Right lobe of liver (tissue), 6 donors: ENCODE measurements around the gene TBC1D8. TPM values are rescaled to one million over a fixed set of nuclear protein-coding genes. Genes with fewer than 3 reads are reported as not detected.

Experiments used
- ATAC-seq, 4 donors: fragments of 200-7000 bp; cut with Tn5 transposase; one replicate each; pipeline ENCODE4 v1.9.1; 2020; ENCODE audit warnings: mild to moderate bottlenecking in 4 of 4, moderate library complexity in 4 of 4
- DNase-seq, 3 donors: peaks; one replicate each; pipeline ENCODE4 v3.0.0-alpha.2; 2020
- H3K27ac ChIP-seq, 3 donors: fragments of 200-600 bp; one replicate each; pipeline ENCODE4 v1.8.0; 2022
- H3K27me3 ChIP-seq, 2 donors: fragments of 200-600 bp; one replicate each; pipeline ENCODE4 v1.8.0; 2022
- H3K36me3 ChIP-seq, 4 donors: fragments of 200-600 bp; sonication (generic) in 1 of 4; one replicate each; pipeline versions ENCODE4 v1.5.1 to v1.8.0; 2017 to 2022; ENCODE audit warnings: control low read depth in 1 of 4
- H3K4me1 ChIP-seq, 4 donors: fragments of 200-600 bp; sonication (generic) in 1 of 4; one replicate each; pipeline versions ENCODE4 v1.5.1 to v1.8.0; 2017 to 2022; ENCODE audit warnings: control low read depth in 1 of 4
- H3K4me3 ChIP-seq, 3 donors: fragments of 200-600 bp; one replicate each; pipeline ENCODE4 v1.8.0; 2022
- H3K9me3 ChIP-seq, 4 donors: fragments of 200-600 bp; sonication (generic) in 1 of 4; one replicate each; pipeline versions ENCODE4 v1.5.1 to v1.8.0; 2017 to 2022; ENCODE audit warnings: control low read depth in 1 of 4
- CTCF ChIP-seq, 4 donors: fragments of 200-600 bp in 3 of 4; fragments of 450-650 bp in 1 of 4; IDR thresholded peaks; one replicate each; pipeline versions ENCODE4 v1.5.1 to v1.8.0; 2016 to 2022; ENCODE audit warnings: antibody characterized with exemption in 4 of 4, mild to moderate bottlenecking in 2 of 4
- POLR2A ChIP-seq: fragments of 450-650 bp; IDR thresholded peaks from one replicate; pipeline ENCODE4 v1.6.1; 2017; ENCODE audit warnings: antibody characterized with exemption, mild to moderate bottlenecking
- WGBS: methylation state at CpG from one replicate; pipeline ENCODE4 v1.1.6; 2018; ENCODE audit warnings: low coverage, low lambda C conversion rate; ENCODE audit not compliant: insufficient coverage; ENCODE audit errors: missing lambda C conversion rate; 5-methylcytosine and 5-hydroxymethylcytosine counted together
- intact Hi-C, 2 donors: fragments of 100-400 bp; cut with DNase I; formaldehyde crosslinking; loops; one replicate each; pipeline versions ENCODE4 v1.11.2 to v1.14.1; 2022
- total RNA-seq, 6 experiments: library from RNA; depleted of rRNA in 2 of 6; stranded (reverse); fragments of >200 nt in 2 of 6; fragmentation: NEBNext Ultra II Directional in 3 of 6; extraction: Animal tissue kit (Norgen Biotek cat#: 25700) in 3 of 6; gene quantifications; one replicate each; pipeline versions ENCODE4 v1.1.0 to v1.2.4, GENCODE V29; 2016 to 2023
- donor health status: DM: no; HTN: yes; CAD: no.
- donor health status: DM: no; HTN: no; CAD: no.
- donor health status: DM: no; HTN: no; CAD: no.
- donor health status: DM: no; HTN: yes; CAD: no.
- donor health status: DM: no; HTN: yes; CAD: no.

Gene TBC1D8
- total RNA-seq, 6 experiments from 2014 or later, result 17.3 to 31.2 (median 21.5) TPM

GRCh38 chr2:101112772-101113157 lies 38.4 kb downstream of the TBC1D8 start:
- no peaks in the 10 kb centered on the region for H3K27me3 ChIP-seq
- intact Hi-C loops, result no loop called here
- H3K9me3 ChIP-seq, result no peaks in the 10 kb centered on the region
- ATAC-seq (no peak), DNase-seq (no peak)
- H3K36me3 ChIP-seq, result no peaks in the 10 kb centered on the region
- TF ChIP-seq POLR2A, result no peak
- no peak for TF ChIP-seq CTCF (IDR thresholded peaks at IDR 0.05)
- WGBS, result 38% methylated on average over 6 of the region's 6 CpGs
- H3K4me1 ChIP-seq, result peaks cover 0 to 80% (median 41%) of the 10 kb centered on the region in 4 donors
- H3K4me3 ChIP-seq, result no peak overlapping the region
- H3K27ac ChIP-seq, result peak overlapping the region in 2 of 3 donors; percentile 1 to 2

GRCh38 chr2:101111917-101112771 lies 39.0 kb downstream of the TBC1D8 start:
- peaks cover 0 to 81% (median 40%) of the 10 kb centered on the region in 4 donors for H3K4me1 ChIP-seq
- H3K4me3 ChIP-seq, result no peak overlapping the region
- H3K9me3 ChIP-seq, result no peaks in the 10 kb centered on the region
- H3K27ac ChIP-seq, result peak overlapping the region; percentile 1 to 9 (median 5)
- intact Hi-C loops, result no loop called here
- H3K27me3 ChIP-seq, result no peaks in the 10 kb centered on the region
- TF ChIP-seq POLR2A, result no peak
- no peak for TF ChIP-seq CTCF (IDR thresholded peaks at IDR 0.05)
- ATAC-seq (peak in 1 of 4 donors; percentile 9), DNase-seq (no peak)
- 70% methylated on average over 8 of the region's 10 CpGs for WGBS
- no peaks in the 10 kb centered on the region for H3K36me3 ChIP-seq

GRCh38 chr2:101111262-101111838 lies 39.8 kb downstream of the TBC1D8 start:
- no peaks in the 10 kb centered on the region for H3K27me3 ChIP-seq
- H3K9me3 ChIP-seq, result no peaks in the 10 kb centered on the region
- intact Hi-C loops, result no loop called here
- peak overlapping the region in 1 of 3 donors; percentile 8 for H3K27ac ChIP-seq
- DNase-seq (no peak), ATAC-seq (no peak)
- peaks cover 0 to 81% (median 40%) of the 10 kb centered on the region in 4 donors for H3K4me1 ChIP-seq
- no peaks in the 10 kb centered on the region for H3K36me3 ChIP-seq
- WGBS, result 93% methylated on average over 11 of the region's 18 CpGs
- H3K4me3 ChIP-seq, result no peak overlapping the region
- TF ChIP-seq CTCF (IDR thresholded peaks at IDR 0.05) (no peak), POLR2A (no peak)

GRCh38 chr2:101109451-101110118 lies 41.6 kb downstream of the TBC1D8 start:
- intact Hi-C loops, result no loop called here
- DNase-seq (no peak), ATAC-seq (peak in 1 of 4 donors; percentile 14)
- TF ChIP-seq CTCF (IDR thresholded peaks at IDR 0.05) (no peak), POLR2A (no peak)
- Histone ChIP-seq H3K27ac (peak overlapping the region in 2 of 3 donors; percentile 49 to 56), H3K4me1 (peaks cover 0 to 69% (median 35%) of the 10 kb centered on the region in 4 donors), H3K4me3 (no peak overlapping the region), H3K36me3 (no peaks in the 10 kb centered on the region), H3K27me3 (no peaks in the 10 kb centered on the region), H3K9me3 (no peaks in the 10 kb centered on the region)
- 64% methylated on average over 14 of the region's 14 CpGs for WGBS
